ENCODE results near the gene GALNT2. TPM values are rescaled to one million over a fixed set of nuclear protein-coding genes. Genes with fewer than 3 reads are reported as not detected.

The GALNT2 gene
- total and polyA plus RNA-seq, 2 of the 13 experiments (the other 11 are each of a cell fraction or from before 2014, with no cell fraction given), result 39.3 to 39.6 TPM

DNA sequence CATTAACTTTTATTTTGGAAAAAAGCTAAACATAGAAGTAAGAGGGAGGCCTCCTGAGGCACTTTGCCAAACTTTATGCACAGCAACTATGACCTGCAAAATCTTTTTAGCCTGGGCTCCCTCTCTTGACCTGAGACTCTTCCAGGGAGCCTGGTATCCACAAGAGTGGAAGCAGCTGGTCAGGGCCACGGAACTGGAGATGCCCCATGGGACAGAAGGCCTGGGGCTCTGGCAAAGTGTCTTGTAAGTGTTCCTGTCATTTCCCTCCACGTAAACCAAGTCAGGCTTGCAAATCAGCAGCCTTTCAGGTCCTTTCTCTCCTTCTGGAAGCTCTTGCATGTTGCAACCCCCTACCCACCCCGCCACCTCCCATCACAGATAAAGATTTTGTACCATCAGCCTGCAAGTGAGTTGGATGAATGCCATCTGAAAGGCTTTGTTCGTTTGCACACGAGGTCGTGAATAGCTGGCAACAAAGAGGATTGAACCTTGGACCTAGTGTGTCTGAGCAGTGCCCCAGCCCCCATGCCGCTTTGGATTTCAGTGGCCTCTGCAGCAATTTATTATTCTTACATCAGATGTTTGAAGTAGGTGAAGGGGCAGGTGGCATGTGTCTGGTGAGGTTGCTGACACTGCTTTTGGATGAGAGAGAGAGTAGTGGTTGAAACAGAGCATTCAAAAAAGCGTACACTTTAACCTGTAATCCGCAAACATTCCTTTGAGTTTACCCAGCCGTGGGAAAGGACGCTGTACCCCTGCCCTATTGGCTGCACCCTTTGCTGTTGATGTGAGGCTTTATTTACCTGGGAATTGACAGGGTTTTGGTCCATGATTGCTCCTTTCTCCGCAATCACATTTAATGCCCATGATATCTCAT lies 91.6 kb downstream of the GALNT2 start (continued):
- no peak for TF ChIP-seq ZNF382 (CRISPR knock-in tag; IDR thresholded peaks at IDR 0.05; ENCODE audit: borderline replicate concordance)
- TF ChIP-seq, protein P1, sequence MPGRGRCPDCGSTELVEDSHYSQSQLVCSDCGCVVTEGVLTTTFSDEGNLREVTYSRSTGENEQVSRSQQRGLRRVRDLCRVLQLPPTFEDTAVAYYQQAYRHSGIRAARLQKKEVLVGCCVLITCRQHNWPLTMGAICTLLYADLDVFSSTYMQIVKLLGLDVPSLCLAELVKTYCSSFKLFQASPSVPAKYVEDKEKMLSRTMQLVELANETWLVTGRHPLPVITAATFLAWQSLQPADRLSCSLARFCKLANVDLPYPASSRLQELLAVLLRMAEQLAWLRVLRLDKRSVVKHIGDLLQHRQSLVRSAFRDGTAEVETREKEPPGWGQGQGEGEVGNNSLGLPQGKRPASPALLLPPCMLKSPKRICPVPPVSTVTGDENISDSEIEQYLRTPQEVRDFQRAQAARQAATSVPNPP (CRISPR knock-in tag; IDR thresholded peaks at IDR 0.05), result peak; percentile 96
- peak; percentile 87 for TF ChIP-seq BORCS8-MEF2B (CRISPR knock-in tag; IDR thresholded peaks at IDR 0.05)
- TF ChIP-seq, protein P2, sequence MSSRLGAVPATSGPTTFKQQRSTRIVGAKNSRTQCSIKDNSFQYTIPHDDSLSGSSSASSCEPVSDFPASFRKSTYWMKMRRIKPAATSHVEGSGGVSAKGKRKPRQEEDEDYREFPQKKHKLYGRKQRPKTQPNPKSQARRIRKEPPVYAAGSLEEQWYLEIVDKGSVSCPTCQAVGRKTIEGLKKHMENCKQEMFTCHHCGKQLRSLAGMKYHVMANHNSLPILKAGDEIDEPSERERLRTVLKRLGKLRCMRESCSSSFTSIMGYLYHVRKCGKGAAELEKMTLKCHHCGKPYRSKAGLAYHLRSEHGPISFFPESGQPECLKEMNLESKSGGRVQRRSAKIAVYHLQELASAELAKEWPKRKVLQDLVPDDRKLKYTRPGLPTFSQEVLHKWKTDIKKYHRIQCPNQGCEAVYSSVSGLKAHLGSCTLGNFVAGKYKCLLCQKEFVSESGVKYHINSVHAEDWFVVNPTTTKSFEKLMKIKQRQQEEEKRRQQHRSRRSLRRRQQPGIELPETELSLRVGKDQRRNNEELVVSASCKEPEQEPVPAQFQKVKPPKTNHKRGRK (CRISPR knock-in tag; IDR thresholded peaks at IDR 0.05), result no peak
- no peak for TF ChIP-seq MBNL3 (CRISPR knock-in tag; conservative IDR thresholded peaks at IDR 0.05)
- TF ChIP-seq WIZ (CRISPR knock-in tag; IDR thresholded peaks at IDR 0.05), result no peak
- peak; percentile 93 for TF ChIP-seq IRF2 (CRISPR knock-in tag; IDR thresholded peaks at IDR 0.05)
- TF ChIP-seq, protein P3, sequence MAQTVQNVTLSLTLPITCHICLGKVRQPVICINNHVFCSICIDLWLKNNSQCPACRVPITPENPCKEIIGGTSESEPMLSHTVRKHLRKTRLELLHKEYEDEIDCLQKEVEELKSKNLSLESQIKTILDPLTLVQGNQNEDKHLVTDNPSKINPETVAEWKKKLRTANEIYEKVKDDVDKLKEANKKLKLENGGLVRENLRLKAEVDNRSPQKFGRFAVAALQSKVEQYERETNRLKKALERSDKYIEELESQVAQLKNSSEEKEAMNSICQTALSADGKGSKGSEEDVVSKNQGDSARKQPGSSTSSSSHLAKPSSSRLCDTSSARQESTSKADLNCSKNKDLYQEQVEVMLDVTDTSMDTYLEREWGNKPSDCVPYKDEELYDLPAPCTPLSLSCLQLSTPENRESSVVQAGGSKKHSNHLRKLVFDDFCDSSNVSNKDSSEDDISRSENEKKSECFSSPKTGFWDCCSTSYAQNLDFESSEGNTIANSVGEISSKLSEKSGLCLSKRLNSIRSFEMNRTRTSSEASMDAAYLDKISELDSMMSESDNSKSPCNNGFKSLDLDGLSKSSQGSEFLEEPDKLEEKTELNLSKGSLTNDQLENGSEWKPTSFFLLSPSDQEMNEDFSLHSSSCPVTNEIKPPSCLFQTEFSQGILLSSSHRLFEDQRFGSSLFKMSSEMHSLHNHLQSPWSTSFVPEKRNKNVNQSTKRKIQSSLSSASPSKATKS (CRISPR knock-in tag; IDR thresholded peaks at IDR 0.05), result 0 out of 2 replicates have a peak, but pooled peaks have one; percentile 71
- TF ChIP-seq PCBP2 (optimal IDR thresholded peaks at IDR 0.05; ENCODE audit: low read depth, low read length, poor library complexity, severe bottlenecking), result no peak
- peak; percentile 60 for TF ChIP-seq NFYC (CRISPR knock-in tag; IDR thresholded peaks at IDR 0.05)
- TF ChIP-seq YY1 (IDR thresholded peaks at IDR 0.05; ENCODE audit: insufficient read depth, insufficient replicate concordance, low read depth, low read length), result no peak
- no peak for TF ChIP-seq ELF1 (CRISPR knock-in tag; IDR thresholded peaks at IDR 0.05)
- TF ChIP-seq, protein P4, sequence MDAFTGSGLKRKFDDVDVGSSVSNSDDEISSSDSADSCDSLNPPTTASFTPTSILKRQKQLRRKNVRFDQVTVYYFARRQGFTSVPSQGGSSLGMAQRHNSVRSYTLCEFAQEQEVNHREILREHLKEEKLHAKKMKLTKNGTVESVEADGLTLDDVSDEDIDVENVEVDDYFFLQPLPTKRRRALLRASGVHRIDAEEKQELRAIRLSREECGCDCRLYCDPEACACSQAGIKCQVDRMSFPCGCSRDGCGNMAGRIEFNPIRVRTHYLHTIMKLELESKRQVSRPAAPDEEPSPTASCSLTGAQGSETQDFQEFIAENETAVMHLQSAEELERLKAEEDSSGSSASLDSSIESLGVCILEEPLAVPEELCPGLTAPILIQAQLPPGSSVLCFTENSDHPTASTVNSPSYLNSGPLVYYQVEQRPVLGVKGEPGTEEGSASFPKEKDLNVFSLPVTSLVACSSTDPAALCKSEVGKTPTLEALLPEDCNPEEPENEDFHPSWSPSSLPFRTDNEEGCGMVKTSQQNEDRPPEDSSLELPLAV (CRISPR knock-in tag; conservative IDR thresholded peaks at IDR 0.05; ENCODE audit: low read depth), result no peak
- TF ChIP-seq SMARCE1 (IDR thresholded peaks at IDR 0.05; ENCODE audit: borderline replicate concordance), result no peak
- TF ChIP-seq HNF4G (IDR thresholded peaks at IDR 0.05; ENCODE audit: borderline replicate concordance, low read depth, low read length), result peak; percentile 92
- TF ChIP-seq HNF4G (CRISPR knock-in tag; IDR thresholded peaks at IDR 0.05; ENCODE audit: borderline replicate concordance, low read depth), result peak; percentile 90
- no peak for TF ChIP-seq RAD51 (IDR thresholded peaks at IDR 0.05; ENCODE audit: borderline replicate concordance)
- TF ChIP-seq, protein P5, sequence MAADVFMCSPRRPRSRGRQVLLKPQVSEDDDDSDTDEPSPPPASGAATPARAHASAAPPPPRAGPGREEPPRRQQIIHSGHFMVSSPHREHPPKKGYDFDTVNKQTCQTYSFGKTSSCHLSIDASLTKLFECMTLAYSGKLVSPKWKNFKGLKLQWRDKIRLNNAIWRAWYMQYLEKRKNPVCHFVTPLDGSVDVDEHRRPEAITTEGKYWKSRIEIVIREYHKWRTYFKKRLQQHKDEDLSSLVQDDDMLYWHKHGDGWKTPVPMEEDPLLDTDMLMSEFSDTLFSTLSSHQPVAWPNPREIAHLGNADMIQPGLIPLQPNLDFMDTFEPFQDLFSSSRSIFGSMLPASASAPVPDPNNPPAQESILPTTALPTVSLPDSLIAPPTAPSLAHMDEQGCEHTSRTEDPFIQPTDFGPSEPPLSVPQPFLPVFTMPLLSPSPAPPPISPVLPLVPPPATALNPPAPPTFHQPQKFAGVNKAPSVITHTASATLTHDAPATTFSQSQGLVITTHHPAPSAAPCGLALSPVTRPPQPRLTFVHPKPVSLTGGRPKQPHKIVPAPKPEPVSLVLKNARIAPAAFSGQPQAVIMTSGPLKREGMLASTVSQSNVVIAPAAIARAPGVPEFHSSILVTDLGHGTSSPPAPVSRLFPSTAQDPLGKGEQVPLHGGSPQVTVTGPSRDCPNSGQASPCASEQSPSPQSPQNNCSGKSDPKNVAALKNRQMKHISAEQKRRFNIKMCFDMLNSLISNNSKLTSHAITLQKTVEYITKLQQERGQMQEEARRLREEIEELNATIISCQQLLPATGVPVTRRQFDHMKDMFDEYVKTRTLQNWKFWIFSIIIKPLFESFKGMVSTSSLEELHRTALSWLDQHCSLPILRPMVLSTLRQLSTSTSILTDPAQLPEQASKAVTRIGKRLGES (CRISPR knock-in tag; IDR thresholded peaks at IDR 0.05; ENCODE audit: borderline replicate concordance), result peak; percentile 56; the same call in 1 of the 2 replicates
- peak; percentile 55 for TF ChIP-seq MED8 (CRISPR knock-in tag; IDR thresholded peaks at IDR 0.05; ENCODE audit: insufficient replicate concordance)

Data from HepG2 (cell line).